ENCODE data around the gene SLC25A13.

The SLC25A13 gene

DNA sequence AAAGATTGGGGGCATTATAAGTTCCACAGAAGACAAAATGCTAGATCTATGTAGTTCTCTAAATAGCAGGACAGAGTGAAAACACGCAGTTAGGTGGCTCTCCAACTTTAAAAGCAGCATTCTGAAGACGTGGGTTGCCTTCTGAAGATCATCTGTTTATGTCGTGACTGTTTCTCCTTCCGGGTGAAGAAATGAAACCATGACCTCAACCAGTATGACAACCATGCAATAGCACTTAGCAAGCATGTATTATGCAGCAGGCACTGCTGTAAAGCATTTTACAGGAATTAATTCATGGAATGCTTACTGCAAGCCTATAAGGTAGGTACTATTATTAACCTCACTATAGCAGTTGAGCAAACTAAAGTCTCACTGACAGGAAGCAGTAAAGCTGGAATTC lies 125.2 kb downstream of the SLC25A13 start:
- no peaks in the 10 kb centered on the region for H3K9me3 Mint-ChIP-seq
- TF ChIP-seq, protein P1, sequence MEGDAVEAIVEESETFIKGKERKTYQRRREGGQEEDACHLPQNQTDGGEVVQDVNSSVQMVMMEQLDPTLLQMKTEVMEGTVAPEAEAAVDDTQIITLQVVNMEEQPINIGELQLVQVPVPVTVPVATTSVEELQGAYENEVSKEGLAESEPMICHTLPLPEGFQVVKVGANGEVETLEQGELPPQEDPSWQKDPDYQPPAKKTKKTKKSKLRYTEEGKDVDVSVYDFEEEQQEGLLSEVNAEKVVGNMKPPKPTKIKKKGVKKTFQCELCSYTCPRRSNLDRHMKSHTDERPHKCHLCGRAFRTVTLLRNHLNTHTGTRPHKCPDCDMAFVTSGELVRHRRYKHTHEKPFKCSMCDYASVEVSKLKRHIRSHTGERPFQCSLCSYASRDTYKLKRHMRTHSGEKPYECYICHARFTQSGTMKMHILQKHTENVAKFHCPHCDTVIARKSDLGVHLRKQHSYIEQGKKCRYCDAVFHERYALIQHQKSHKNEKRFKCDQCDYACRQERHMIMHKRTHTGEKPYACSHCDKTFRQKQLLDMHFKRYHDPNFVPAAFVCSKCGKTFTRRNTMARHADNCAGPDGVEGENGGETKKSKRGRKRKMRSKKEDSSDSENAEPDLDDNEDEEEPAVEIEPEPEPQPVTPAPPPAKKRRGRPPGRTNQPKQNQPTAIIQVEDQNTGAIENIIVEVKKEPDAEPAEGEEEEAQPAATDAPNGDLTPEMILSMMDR (IDR thresholded peaks at IDR 0.05), result no peak
- H3K36me3 Mint-ChIP-seq (ENCODE audit: low read depth), result peaks cover 30% of the 10 kb centered on the region
- DNase-seq, result no peak
- peaks cover 39% of the 10 kb centered on the region for H3K4me1 Mint-ChIP-seq
- no peak overlapping the region for H3K4me3 Mint-ChIP-seq
- no peaks in the 10 kb centered on the region for H3K27me3 Mint-ChIP-seq (ENCODE audit: low read depth, poor library complexity)
- no peak overlapping the region for H3K27ac Mint-ChIP-seq

DNA sequence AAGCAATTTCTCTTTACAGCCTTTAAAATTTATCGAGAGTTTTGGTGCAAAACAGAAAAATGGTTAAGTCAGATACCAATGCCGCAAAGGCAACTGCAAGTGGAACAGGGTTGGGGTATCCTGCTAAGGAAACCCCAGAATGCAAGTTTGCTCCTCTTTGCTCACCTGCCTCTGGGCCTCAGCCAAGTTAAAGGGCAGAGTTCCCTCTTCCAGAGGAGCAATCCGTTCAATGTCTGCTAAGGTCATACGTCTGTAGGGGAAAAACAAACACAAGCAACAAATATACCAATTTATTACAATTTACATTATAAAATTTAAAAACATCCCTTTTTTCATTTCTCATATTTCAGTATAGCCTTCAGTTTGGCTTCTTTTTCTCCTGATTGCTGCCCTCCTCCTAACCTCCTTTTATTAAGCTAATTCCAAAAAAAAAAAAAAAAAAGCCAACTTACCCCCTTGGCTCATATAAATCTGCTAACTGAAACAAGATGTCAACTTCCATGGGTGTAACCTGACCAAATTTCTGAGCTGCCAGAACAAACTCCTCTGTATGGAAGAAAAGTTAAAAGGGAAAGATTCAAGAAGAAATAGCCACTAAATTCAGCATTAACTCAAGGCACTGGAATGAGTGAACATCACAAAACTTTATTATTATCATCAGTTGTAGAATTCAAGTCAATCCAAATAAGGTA lies 132.6 kb downstream of the SLC25A13 start:
- Mint-ChIP-seq H3K9me3 (no peaks in the 10 kb centered on the region), H3K4me1 (peaks cover 29% of the 10 kb centered on the region), H3K27ac (peak overlapping the region; percentile 12), H3K36me3 (ENCODE audit: low read depth) (peaks cover 65% of the 10 kb centered on the region), H3K27me3 (ENCODE audit: low read depth, poor library complexity) (no peaks in the 10 kb centered on the region), H3K4me3 (no peak overlapping the region)
- no peak for DNase-seq
- TF ChIP-seq, protein P1 (IDR thresholded peaks at IDR 0.05), result no peak

DNA sequence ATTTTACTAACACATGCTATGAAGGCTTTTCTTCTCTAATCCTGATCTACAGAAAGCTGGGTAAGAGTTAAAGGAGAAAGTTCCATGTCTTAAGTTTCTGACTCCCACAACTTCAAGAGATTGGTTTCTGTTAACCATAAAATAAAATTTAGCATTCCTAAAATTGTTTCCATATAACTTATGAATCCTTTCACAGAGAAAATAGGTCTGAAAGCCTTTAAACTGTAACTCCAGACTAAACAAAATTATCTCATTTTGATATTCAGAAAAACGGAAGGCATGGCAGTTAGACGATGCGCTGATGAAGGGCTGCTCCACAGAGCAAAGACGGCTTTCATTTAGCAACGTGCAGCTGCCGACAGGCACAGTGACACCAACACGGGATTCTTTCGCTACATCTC lies 133.3 kb downstream of the SLC25A13 start:
- DNase-seq, result no peak
- no peak overlapping the region for H3K4me3 Mint-ChIP-seq
- TF ChIP-seq, protein P1 (IDR thresholded peaks at IDR 0.05), result no peak
- H3K27ac Mint-ChIP-seq, result peak overlapping the region; percentile 95
- H3K27me3 Mint-ChIP-seq (ENCODE audit: low read depth, poor library complexity), result no peaks in the 10 kb centered on the region
- H3K4me1 Mint-ChIP-seq, result peaks cover 32% of the 10 kb centered on the region
- peaks cover 67% of the 10 kb centered on the region for H3K36me3 Mint-ChIP-seq (ENCODE audit: low read depth)
- H3K9me3 Mint-ChIP-seq, result no peaks in the 10 kb centered on the region

DNA sequence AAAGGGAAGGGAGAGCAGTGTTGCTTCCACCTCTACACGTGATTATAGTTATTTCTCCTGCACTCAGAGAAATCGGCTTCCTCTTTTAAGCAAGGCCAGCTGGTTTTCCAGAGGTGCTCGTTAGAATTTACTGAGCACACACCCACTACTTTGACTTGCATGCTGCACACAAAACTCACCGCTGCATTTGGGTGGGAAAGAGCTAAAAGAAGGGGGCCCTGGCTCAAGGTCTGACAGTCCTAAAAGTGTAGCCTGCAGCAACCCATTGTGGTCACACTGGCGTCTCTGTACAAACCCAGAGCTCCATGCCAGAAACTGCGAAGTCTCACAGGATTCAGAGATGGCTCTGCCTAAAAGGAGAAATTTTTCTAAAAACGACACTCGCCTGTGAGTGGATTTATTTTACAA lies 133.7 kb downstream of the SLC25A13 start:
- peaks cover 67% of the 10 kb centered on the region for H3K36me3 Mint-ChIP-seq (ENCODE audit: low read depth)
- peak overlapping the region; percentile 95 for H3K27ac Mint-ChIP-seq
- no peak overlapping the region for H3K4me3 Mint-ChIP-seq
- TF ChIP-seq, protein P1 (IDR thresholded peaks at IDR 0.05), result no peak
- no peaks in the 10 kb centered on the region for H3K27me3 Mint-ChIP-seq (ENCODE audit: low read depth, poor library complexity)
- DNase-seq, result no peak
- H3K4me1 Mint-ChIP-seq, result peaks cover 35% of the 10 kb centered on the region
- H3K9me3 Mint-ChIP-seq, result no peaks in the 10 kb centered on the region

DNA sequence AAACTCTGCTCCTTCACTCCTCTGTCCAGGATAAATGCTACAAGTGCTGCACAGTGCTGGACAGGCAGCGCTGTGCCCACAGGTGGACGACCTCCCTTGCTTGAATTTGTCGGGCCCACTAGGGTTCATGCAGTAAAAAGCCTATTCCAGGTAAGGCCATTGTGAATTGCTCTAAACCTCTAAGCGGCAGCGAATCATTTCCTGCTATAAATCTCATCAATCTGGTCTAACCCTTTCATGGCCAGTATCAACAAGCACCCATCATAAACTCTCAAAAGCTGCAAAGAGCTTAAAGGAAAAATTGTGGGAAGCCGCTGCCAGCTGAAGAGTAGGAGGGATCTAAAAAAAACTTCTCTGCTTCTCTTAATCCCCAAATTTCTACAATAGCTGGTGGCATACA lies 134.2 kb downstream of the SLC25A13 start:
- no peaks in the 10 kb centered on the region for H3K9me3 Mint-ChIP-seq
- no peak overlapping the region for H3K4me3 Mint-ChIP-seq
- no peaks in the 10 kb centered on the region for H3K27me3 Mint-ChIP-seq (ENCODE audit: low read depth, poor library complexity)
- peak overlapping the region; percentile 3 for H3K27ac Mint-ChIP-seq
- H3K4me1 Mint-ChIP-seq, result peaks cover 40% of the 10 kb centered on the region
- TF ChIP-seq, protein P1 (IDR thresholded peaks at IDR 0.05), result no peak
- no peak for DNase-seq
- peaks cover 67% of the 10 kb centered on the region for H3K36me3 Mint-ChIP-seq (ENCODE audit: low read depth)

DNA sequence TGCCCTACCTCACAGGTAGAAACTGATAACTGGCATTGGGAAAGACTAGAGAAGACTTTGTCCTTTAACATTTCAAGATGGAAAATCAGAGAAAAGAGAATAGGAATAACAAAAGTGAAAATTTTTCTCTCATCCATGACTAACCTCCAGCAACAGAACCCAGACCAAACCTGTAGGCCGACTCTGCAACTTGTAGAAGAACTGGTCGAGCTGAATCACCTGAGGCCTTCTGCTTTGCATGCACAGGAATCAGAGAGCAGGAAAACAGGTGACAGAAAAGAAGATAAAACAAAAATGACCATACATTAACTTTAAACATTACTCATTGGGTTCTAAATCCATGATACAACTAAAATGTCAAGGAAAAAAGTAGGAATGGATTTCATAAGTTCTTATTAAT lies 137.1 kb downstream of the SLC25A13 start:
- H3K36me3 Mint-ChIP-seq (ENCODE audit: low read depth), result peaks cover 41% of the 10 kb centered on the region
- peaks cover 65% of the 10 kb centered on the region for H3K4me1 Mint-ChIP-seq
- no peaks in the 10 kb centered on the region for H3K27me3 Mint-ChIP-seq (ENCODE audit: low read depth, poor library complexity)
- no peak for DNase-seq
- H3K9me3 Mint-ChIP-seq, result no peaks in the 10 kb centered on the region
- no peak overlapping the region for H3K4me3 Mint-ChIP-seq
- H3K27ac Mint-ChIP-seq, result no peak overlapping the region
- TF ChIP-seq, protein P1 (IDR thresholded peaks at IDR 0.05), result no peak

Measured in nephron progenitor cell (in vitro differentiated cells).